CD14-positive monocyte (primary cell): ENCODE data around the gene PLK1. TPM values are rescaled to one million over a fixed set of nuclear protein-coding genes. Genes with fewer than 3 reads are reported as not detected.

Source experiments
- DNase-seq, 3 donors: peaks; one replicate each; pipeline ENCODE4 v3.0.0-alpha.2; 2011 to 2022
- H2AFZ ChIP-seq: 2 replicates; pipeline ENCODE4 v1.6.0; 2012; ENCODE audit warnings: mild to moderate bottlenecking, low read depth, low read length, inconsistent platforms; ENCODE audit not compliant: insufficient read depth, poor library complexity, severe bottlenecking
- H3K27ac ChIP-seq, 2 donors: 1 replicate in 1 of 2; 2 replicates in 1 of 2; pipeline ENCODE4 v1.5.1; 2012 to 2013; ENCODE audit warnings: low read length in 2 of 2, control low read depth in 1 of 2, inconsistent platforms in 1 of 2, low read depth in 1 of 2, mild to moderate bottlenecking in 1 of 2
- H3K27me3 ChIP-seq, 2 donors: one replicate each; pipeline versions ENCODE4 v1.6.0 to v1.6.1; 2011 to 2013; ENCODE audit warnings: low read length in 2 of 2; ENCODE audit not compliant: control insufficient read depth in 2 of 2, insufficient read depth in 2 of 2
- H3K36me3 ChIP-seq, 2 donors: replicated peaks in 1 of 2; 1 replicate in 1 of 2; 2 replicates in 1 of 2; pipeline versions ENCODE4 v1.5.1 to v1.6.1; 2012 to 2013; ENCODE audit warnings: low read length in 2 of 2, control low read depth in 1 of 2, inconsistent platforms in 1 of 2, mild to moderate bottlenecking in 1 of 2; ENCODE audit not compliant: insufficient read depth in 2 of 2, control insufficient read depth in 1 of 2
- H3K4me1 ChIP-seq, 2 donors: 1 replicate in 1 of 2; 2 replicates in 1 of 2; pipeline versions ENCODE4 v1.5.1 to v1.6.1; 2012 to 2013; ENCODE audit warnings: low read length in 2 of 2, control low read depth in 1 of 2, inconsistent platforms in 1 of 2, mild to moderate bottlenecking in 1 of 2, moderate library complexity in 1 of 2; ENCODE audit not compliant: insufficient read depth in 2 of 2, control insufficient read depth in 1 of 2
- H3K4me2 ChIP-seq: replicated peaks from 2 replicates; pipeline ENCODE3; 2012; ENCODE audit warnings: low read length, moderate library complexity, mild to moderate bottlenecking; ENCODE audit not compliant: poor library complexity, severe bottlenecking; ENCODE audit errors: extremely low read depth
- H3K4me3 ChIP-seq, 3 experiments: fragments of 200-600 bp in 1 of 3; sonication (generic) in 1 of 3; replicated peaks in 1 of 3; 1 replicate in 2 of 3; 2 replicates in 1 of 3; pipeline ENCODE4 v1.5.1; 2011 to 2013; ENCODE audit warnings: low read length in 3 of 3, mild to moderate bottlenecking in 3 of 3, control low read depth in 2 of 3, low read depth in 2 of 3, inconsistent platforms in 1 of 3, moderate library complexity in 1 of 3
- H3K79me2 ChIP-seq: 2 replicates; pipeline ENCODE4 v1.6.0; 2012; ENCODE audit warnings: mild to moderate bottlenecking, control low read depth, inconsistent platforms, low read length, moderate library complexity; ENCODE audit not compliant: insufficient read depth
- H3K9ac ChIP-seq: 2 replicates; pipeline ENCODE4 v1.6.0; 2017; ENCODE audit warnings: low read length, mild to moderate bottlenecking; ENCODE audit not compliant: insufficient read depth, poor library complexity, severe bottlenecking
- H3K9me3 ChIP-seq, 2 donors: replicated peaks in 1 of 2; 1 replicate in 1 of 2; 2 replicates in 1 of 2; pipeline versions ENCODE4 v1.5.1 to v1.6.1; 2012 to 2013; ENCODE audit warnings: low read length in 2 of 2, control low read depth in 1 of 2; ENCODE audit not compliant: control insufficient read depth in 1 of 2, insufficient read depth in 1 of 2
- H4K20me1 ChIP-seq: 2 replicates; pipeline ENCODE4 v1.6.0; 2012; ENCODE audit warnings: mild to moderate bottlenecking, low read length, control low read depth, moderate library complexity; ENCODE audit not compliant: insufficient read depth
- H3K27ac Mint-ChIP-seq, 7 donors: one replicate each; pipeline ENCODE4 v1.8.0; 2020; ENCODE audit warnings: mild to moderate bottlenecking in 7 of 7, mixed read lengths in 7 of 7, moderate library complexity in 6 of 7, inconsistent platforms in 2 of 7
- H3K27me3 Mint-ChIP-seq, 3 donors: one replicate each; pipeline ENCODE4 v1.8.0; 2021 to 2022; ENCODE audit warnings: low read depth in 3 of 3, mild to moderate bottlenecking in 3 of 3, mixed read lengths in 3 of 3, moderate library complexity in 3 of 3, inconsistent platforms in 1 of 3
- H3K36me3 Mint-ChIP-seq, 2 donors: one replicate each; pipeline ENCODE4 v1.8.0; 2020; ENCODE audit warnings: mixed read lengths in 2 of 2, inconsistent platforms in 1 of 2, mild to moderate bottlenecking in 1 of 2
- H3K4me1 Mint-ChIP-seq: one replicate; pipeline ENCODE4 v1.8.0; 2020; ENCODE audit warnings: mild to moderate bottlenecking, mixed read lengths
- H3K4me3 Mint-ChIP-seq, 2 donors: one replicate each; pipeline ENCODE4 v1.8.0; 2020; ENCODE audit warnings: mild to moderate bottlenecking in 2 of 2, mixed read lengths in 2 of 2, moderate library complexity in 1 of 2
- H3K9me3 Mint-ChIP-seq, 7 donors: one replicate each; pipeline ENCODE4 v1.8.0; 2020 to 2022; ENCODE audit warnings: mixed read lengths in 7 of 7, mild to moderate bottlenecking in 6 of 7, moderate library complexity in 6 of 7, inconsistent platforms in 2 of 7
- CTCF ChIP-seq: fragments of 200-600 bp; IDR thresholded peaks from one replicate; pipeline ENCODE4 v1.8.0; 2022; ENCODE audit warnings: antibody characterized with exemption, mild to moderate bottlenecking
- WGBS: methylation state at CpG from one replicate; pipeline ENCODE4 v1.1.5; 2013; ENCODE audit warnings: missing lambda C conversion rate; ENCODE audit not compliant: insufficient coverage; 5-methylcytosine and 5-hydroxymethylcytosine counted together
- intact Hi-C, 2 donors: fragments of 100-400 bp; cut with micrococcal nuclease; formaldehyde crosslinking; loops; one replicate each; pipeline versions ENCODE4 v1.15.0 to v1.15.1; 2023
- polyA plus RNA-seq, 3 donors: library from polyadenylated mRNA; depleted of rRNA in 1 of 3; unstranded in 2 of 3; stranded (reverse) in 1 of 3; fragments of 300-500 nt in 2 of 3; fragments of >200 nt in 1 of 3; fragmentation: Illumina TruSeq in 2 of 3; gene quantifications; 1 replicate in 2 of 3; 2 replicates in 1 of 3; pipeline ENCODE4 v1.2.3, GENCODE V29; 2012 to 2021

Gene PLK1
- polyA plus RNA-seq, 3 donors: 3.5 TPM; not detected in 2

DNA sequence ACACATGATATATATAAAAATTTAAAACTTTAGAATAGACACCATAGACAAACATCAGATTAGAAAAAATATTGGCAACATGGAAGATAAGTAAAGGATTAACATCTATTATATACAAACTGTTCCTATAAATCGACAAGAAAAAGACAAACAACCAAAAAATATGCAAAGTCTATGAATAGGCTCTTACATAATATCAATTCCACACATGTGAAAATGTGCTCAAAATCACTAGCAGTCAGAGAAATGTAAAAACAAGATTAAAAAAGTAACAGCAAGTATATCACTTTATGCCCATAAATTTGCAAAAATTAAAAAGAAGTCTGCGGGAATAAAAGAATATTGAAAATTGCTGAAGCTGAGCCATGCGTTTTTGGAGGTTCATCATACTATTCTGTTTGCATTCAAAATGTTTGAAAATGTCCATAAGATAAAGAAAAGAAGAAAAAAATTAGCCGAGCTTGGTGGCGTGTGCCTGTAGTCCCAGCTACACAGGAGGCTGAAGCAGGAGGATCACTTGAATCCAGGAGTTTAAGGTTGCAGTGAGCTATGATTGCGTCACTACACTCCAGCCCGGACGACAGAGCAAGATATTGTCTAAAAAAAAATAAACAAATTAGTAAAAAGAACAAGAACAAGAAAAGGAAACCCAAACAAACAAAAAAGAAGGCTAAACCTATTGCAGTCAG lies 45.6 kb downstream of the PLK1 start:
- peaks cover 6 to 21% (median 17%) of the 10 kb centered on the region in 7 donors for H3K9me3 Mint-ChIP-seq
- no peaks in the 10 kb centered on the region for H4K20me1 ChIP-seq
- H3K4me3 Mint-ChIP-seq: no peak overlapping the region
- no peak overlapping the region for H3K27ac Mint-ChIP-seq
- H3K4me2 ChIP-seq: no peak overlapping the region
- no peaks in the 10 kb centered on the region for H3K36me3 Mint-ChIP-seq
- H3K36me3 ChIP-seq: no peaks in the 10 kb centered on the region
- peaks cover 0 to 2% of the 10 kb centered on the region in 2 donors for H3K27me3 ChIP-seq
- H3K4me3 ChIP-seq: no peak overlapping the region
- no peak overlapping the region for H2AFZ ChIP-seq
- no peaks in the 10 kb centered on the region for H3K79me2 ChIP-seq
- intact Hi-C loops: no loop called here
- 97% methylated on average over 4 of the region's 8 CpGs for WGBS
- DNase-seq: no peak
- peaks cover 10 to 13% of the 10 kb centered on the region in 2 donors for H3K9me3 ChIP-seq
- no peak overlapping the region for H3K9ac ChIP-seq
- peaks cover 4% of the 10 kb centered on the region for H3K4me1 Mint-ChIP-seq
- TF ChIP-seq CTCF: no peak
- peaks cover 2 to 4% (median 3%) of the 10 kb centered on the region in 3 donors for H3K27me3 Mint-ChIP-seq
- no peak overlapping the region for H3K27ac ChIP-seq
- H3K4me1 ChIP-seq: no peaks in the 10 kb centered on the region

GRCh38 chr16:23724785-23725131 lies 46.1 kb downstream of the PLK1 start:
- intact Hi-C loops: no loop called here
- Histone ChIP-seq H3K4me1 (peaks cover 0 to 3% of the 10 kb centered on the region in 2 donors), H3K4me3 (no peak overlapping the region), H4K20me1 (no peaks in the 10 kb centered on the region), H3K4me2 (no peak overlapping the region), H3K27me3 (peaks cover 0 to 2% of the 10 kb centered on the region in 2 donors), H3K9me3 (peaks cover 10 to 13% of the 10 kb centered on the region in 2 donors), H3K27ac (no peak overlapping the region), H3K36me3 (no peaks in the 10 kb centered on the region), H3K9ac (no peak overlapping the region), H3K79me2 (no peaks in the 10 kb centered on the region), H2AFZ (no peak overlapping the region)
- DNase-seq: no peak
- Mint-ChIP-seq H3K4me1 (peaks cover 6% of the 10 kb centered on the region), H3K27ac (no peak overlapping the region), H3K36me3 (no peaks in the 10 kb centered on the region), H3K9me3 (peaks cover 6 to 21% (median 17%) of the 10 kb centered on the region in 7 donors), H3K27me3 (peaks cover 2 to 3% (median 2%) of the 10 kb centered on the region in 3 donors), H3K4me3 (no peak overlapping the region)
- TF ChIP-seq CTCF: no peak
- WGBS: no CpG with 5 or more reads among the region's 3 CpGs
